Natural killer cell (primary cell): ENCODE measurements around the gene SLC6A12. TPM values are rescaled to one million over a fixed set of nuclear protein-coding genes. Genes with fewer than 3 reads are reported as not detected.
"Not testable (repeated sequence)": the region's sequence is repeated elsewhere in the genome, so short reads cannot be mapped to it uniquely, and the experiment has no call there.

Experiments
- ATAC-seq, 3 donors: fragments of 150-1000 bp in 2 of 3; fragments of 200-7000 bp in 1 of 3; cut with Tn5 transposase; 1 replicate in 1 of 3; 2 replicates in 2 of 3; pipeline ENCODE4 v1.10.0; 2021; ENCODE audit warnings: mild to moderate bottlenecking in 2 of 3, moderate library complexity in 2 of 3
- DNase-seq, 2 donors: peaks; one replicate each; pipeline versions ENCODE4 v3.0.0 to v3.0.0-alpha.2; 2013 to 2021; ENCODE audit warnings: mixed read lengths in 1 of 2
- H3K27ac ChIP-seq: one replicate; pipeline ENCODE4 v1.5.1; 2013; ENCODE audit warnings: mild to moderate bottlenecking, low read length
- H3K27me3 ChIP-seq: one replicate; pipeline ENCODE4 v1.6.1; 2013; ENCODE audit warnings: low read length; ENCODE audit not compliant: control insufficient read depth, insufficient read depth
- H3K36me3 ChIP-seq: one replicate; pipeline ENCODE4 v1.6.1; 2013; ENCODE audit warnings: low read length; ENCODE audit not compliant: control insufficient read depth, insufficient read depth
- H3K4me1 ChIP-seq: one replicate; pipeline ENCODE4 v1.6.1; 2013; ENCODE audit warnings: low read length; ENCODE audit not compliant: control insufficient read depth, insufficient read depth
- H3K4me3 ChIP-seq: one replicate; pipeline ENCODE4 v1.5.1; 2013; ENCODE audit warnings: low read length
- H3K9me3 ChIP-seq: one replicate; pipeline ENCODE4 v1.6.1; 2013; ENCODE audit warnings: low read length; ENCODE audit not compliant: control insufficient read depth, insufficient read depth
- H3K27ac Mint-ChIP-seq, 2 donors: one replicate each; pipeline ENCODE4 v1.8.0; 2022; ENCODE audit warnings: mild to moderate bottlenecking in 2 of 2, mixed read lengths in 2 of 2, moderate library complexity in 1 of 2
- H3K27me3 Mint-ChIP-seq, 2 donors: one replicate each; pipeline ENCODE4 v1.8.0; 2022; ENCODE audit warnings: low read depth in 2 of 2, mixed read lengths in 2 of 2
- H3K36me3 Mint-ChIP-seq: one replicate; pipeline ENCODE4 v1.8.0; 2022; ENCODE audit warnings: mixed read lengths
- H3K4me1 Mint-ChIP-seq, 2 donors: one replicate each; pipeline ENCODE4 v1.8.0; 2022; ENCODE audit warnings: mixed read lengths in 2 of 2
- H3K4me3 Mint-ChIP-seq: one replicate; pipeline ENCODE4 v1.8.0; 2022; ENCODE audit warnings: mild to moderate bottlenecking, moderate library complexity, mixed read lengths
- H3K9me3 Mint-ChIP-seq, 2 donors: one replicate each; pipeline ENCODE4 v1.8.0; 2022; ENCODE audit warnings: mixed read lengths in 2 of 2
- WGBS: methylation state at CpG from one replicate; pipeline ENCODE4 v1.1.7; 2013; ENCODE audit warnings: missing lambda C conversion rate; ENCODE audit not compliant: insufficient coverage; 5-methylcytosine and 5-hydroxymethylcytosine counted together
- intact Hi-C: fragments of 100-400 bp; cut with micrococcal nuclease; formaldehyde crosslinking; loops from one replicate; pipeline ENCODE4 v1.14.2; 2022
- total RNA-seq, 4 donors: library from RNA; stranded (reverse); fragments of 120-200 nt in 1 of 4; gene quantifications; one replicate each; pipeline versions ENCODE4 v1.2.3 to v1.2.4, GENCODE V29; 2013 to 2022
- TF ChIP-seq, protein P1 (sequence below): fragments of 200-600 bp; IDR thresholded peaks from one replicate; pipeline ENCODE4 v1.8.0; 2022; ENCODE audit warnings: antibody characterized with exemption

SLC6A12 gene
- total RNA-seq, 3 donors from 2014 or later (not counting 1 experiment from before 2014, with no cell fraction given) = 0.54 to 0.70 TPM; not detected in 1

DNA sequence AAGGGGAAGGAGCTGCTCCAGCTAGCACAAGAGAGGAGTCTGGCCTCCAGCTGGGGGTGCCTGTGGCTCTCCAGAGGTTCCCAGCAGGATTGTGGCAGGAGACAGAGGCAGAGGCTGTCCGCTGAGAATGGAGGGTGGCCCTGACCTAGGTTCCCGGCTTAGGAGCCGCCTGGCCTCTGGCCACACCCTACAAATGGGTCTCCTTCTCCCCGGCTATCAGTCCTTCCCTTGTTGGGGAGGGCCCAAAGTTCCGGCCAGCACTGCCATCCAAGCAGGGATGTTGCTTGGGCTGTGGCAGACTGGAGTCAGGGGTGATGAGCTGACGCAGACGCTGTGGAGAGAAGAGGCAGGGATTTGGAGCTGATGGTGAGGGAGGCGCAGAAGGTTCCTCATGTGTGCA is 23.1 kb downstream of the SLC6A12 start:
- Mint-ChIP-seq H3K27ac (no peak overlapping the region), H3K9me3 (no peaks in the 10 kb centered on the region), H3K27me3 (peaks cover 18 to 25% of the 10 kb centered on the region in 2 donors), H3K36me3 (no peaks in the 10 kb centered on the region), H3K4me1 (peaks cover 5 to 17% of the 10 kb centered on the region in 2 donors), H3K4me3 (no peak overlapping the region)
- no peak overlapping the region for H3K4me3 ChIP-seq
- H3K4me1 ChIP-seq = peaks cover 18% of the 10 kb centered on the region
- ATAC-seq (no peak), DNase-seq (no peak)
- H3K36me3 ChIP-seq = no peaks in the 10 kb centered on the region
- H3K9me3 ChIP-seq = no peaks in the 10 kb centered on the region
- no peak overlapping the region for H3K27ac ChIP-seq
- H3K27me3 ChIP-seq = peaks cover 4% of the 10 kb centered on the region
- intact Hi-C loops = no loop called here
- TF ChIP-seq, protein P1, sequence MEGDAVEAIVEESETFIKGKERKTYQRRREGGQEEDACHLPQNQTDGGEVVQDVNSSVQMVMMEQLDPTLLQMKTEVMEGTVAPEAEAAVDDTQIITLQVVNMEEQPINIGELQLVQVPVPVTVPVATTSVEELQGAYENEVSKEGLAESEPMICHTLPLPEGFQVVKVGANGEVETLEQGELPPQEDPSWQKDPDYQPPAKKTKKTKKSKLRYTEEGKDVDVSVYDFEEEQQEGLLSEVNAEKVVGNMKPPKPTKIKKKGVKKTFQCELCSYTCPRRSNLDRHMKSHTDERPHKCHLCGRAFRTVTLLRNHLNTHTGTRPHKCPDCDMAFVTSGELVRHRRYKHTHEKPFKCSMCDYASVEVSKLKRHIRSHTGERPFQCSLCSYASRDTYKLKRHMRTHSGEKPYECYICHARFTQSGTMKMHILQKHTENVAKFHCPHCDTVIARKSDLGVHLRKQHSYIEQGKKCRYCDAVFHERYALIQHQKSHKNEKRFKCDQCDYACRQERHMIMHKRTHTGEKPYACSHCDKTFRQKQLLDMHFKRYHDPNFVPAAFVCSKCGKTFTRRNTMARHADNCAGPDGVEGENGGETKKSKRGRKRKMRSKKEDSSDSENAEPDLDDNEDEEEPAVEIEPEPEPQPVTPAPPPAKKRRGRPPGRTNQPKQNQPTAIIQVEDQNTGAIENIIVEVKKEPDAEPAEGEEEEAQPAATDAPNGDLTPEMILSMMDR = no peak
- 95% methylated on average over 8 of the region's 8 CpGs for WGBS

DNA sequence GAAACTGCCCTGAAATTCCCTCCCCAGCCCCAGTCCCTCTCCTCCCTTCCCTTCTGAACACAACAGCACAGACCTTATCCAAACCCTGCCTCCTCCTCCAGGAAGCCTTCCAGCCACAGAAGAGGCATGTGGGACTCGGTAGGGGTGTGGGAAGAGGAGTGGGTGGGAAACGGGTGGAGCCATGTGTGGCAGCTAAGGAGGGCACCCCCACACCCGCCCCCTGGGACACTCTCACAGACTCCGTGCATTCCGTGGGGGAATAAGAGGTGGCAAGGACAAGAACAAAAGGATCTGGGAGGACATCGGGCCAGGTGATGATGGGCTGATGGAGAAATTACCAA is 24.4 kb downstream of the SLC6A12 start:
- 78% methylated on average over 5 of the region's 6 CpGs for WGBS
- Histone ChIP-seq H3K4me3 (no peak overlapping the region), H3K9me3 (no peaks in the 10 kb centered on the region), H3K4me1 (peaks cover 18% of the 10 kb centered on the region), H3K27me3 (peaks cover 4% of the 10 kb centered on the region), H3K27ac (no peak overlapping the region), H3K36me3 (no peaks in the 10 kb centered on the region)
- no peaks in the 10 kb centered on the region for H3K9me3 Mint-ChIP-seq
- DNase-seq (no peak), ATAC-seq (no peak)
- no peak overlapping the region for H3K27ac Mint-ChIP-seq
- peaks cover 5 to 17% of the 10 kb centered on the region in 2 donors for H3K4me1 Mint-ChIP-seq
- intact Hi-C loops = no loop called here
- H3K4me3 Mint-ChIP-seq = no peak overlapping the region
- TF ChIP-seq, protein P1 = no peak
- peaks cover 26 to 38% of the 10 kb centered on the region in 2 donors for H3K27me3 Mint-ChIP-seq
- H3K36me3 Mint-ChIP-seq = no peaks in the 10 kb centered on the region

DNA sequence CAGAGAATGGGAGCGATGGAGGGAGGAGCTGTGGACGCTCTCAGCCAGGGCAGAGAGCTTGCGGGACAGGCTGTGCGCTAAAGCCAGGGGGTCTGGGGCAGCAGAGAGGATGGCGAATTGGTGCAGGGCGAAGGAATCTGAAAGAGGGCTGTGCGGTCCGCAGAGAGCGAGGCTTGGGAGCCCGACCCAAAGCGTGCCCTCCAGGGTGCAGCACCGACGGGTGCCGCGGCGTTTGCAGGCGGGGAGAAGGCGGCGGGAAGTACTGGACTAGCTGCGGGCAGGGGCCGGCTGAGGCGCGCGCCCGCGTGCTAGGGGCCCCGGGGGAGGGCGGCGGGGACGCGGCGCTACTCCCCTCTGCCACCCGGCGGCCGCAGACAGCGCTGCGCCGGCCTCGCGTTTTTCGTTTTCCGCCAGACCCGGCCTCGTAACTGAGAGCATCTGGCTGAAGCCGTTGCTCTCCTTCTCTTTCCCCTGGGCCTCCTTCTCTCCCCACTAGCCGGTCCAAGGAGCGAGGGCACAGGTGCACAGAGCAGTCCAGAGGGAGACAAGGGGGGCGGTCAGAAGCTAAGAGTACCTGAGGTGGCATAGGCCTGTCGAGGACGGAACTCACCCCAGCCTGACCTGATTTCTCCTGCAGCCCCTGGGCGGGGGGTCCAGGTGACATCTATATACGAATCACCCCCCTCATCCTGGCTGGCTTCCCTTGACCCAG is 24.9 kb downstream of the SLC6A12 start:
- H3K4me1 Mint-ChIP-seq = peaks cover 5 to 17% of the 10 kb centered on the region in 2 donors
- Histone ChIP-seq H3K27ac (no peak overlapping the region), H3K27me3 (peaks cover 4% of the 10 kb centered on the region), H3K9me3 (no peaks in the 10 kb centered on the region), H3K36me3 (no peaks in the 10 kb centered on the region), H3K4me1 (peaks cover 18% of the 10 kb centered on the region), H3K4me3 (no peak overlapping the region)
- DNase-seq (peak; percentile 41 to 44), ATAC-seq (peak; percentile 82 to 94 (median 93))
- intact Hi-C loops = no loop called here
- H3K27me3 Mint-ChIP-seq = peaks cover 26 to 38% of the 10 kb centered on the region in 2 donors
- no peaks in the 10 kb centered on the region for H3K9me3 Mint-ChIP-seq
- WGBS = 18% methylated on average over 52 of the region's 52 CpGs
- peak overlapping the region; percentile 69 for H3K4me3 Mint-ChIP-seq
- H3K36me3 Mint-ChIP-seq = no peaks in the 10 kb centered on the region
- no peak overlapping the region for H3K27ac Mint-ChIP-seq
- TF ChIP-seq, protein P1 = peak; percentile 65

DNA sequence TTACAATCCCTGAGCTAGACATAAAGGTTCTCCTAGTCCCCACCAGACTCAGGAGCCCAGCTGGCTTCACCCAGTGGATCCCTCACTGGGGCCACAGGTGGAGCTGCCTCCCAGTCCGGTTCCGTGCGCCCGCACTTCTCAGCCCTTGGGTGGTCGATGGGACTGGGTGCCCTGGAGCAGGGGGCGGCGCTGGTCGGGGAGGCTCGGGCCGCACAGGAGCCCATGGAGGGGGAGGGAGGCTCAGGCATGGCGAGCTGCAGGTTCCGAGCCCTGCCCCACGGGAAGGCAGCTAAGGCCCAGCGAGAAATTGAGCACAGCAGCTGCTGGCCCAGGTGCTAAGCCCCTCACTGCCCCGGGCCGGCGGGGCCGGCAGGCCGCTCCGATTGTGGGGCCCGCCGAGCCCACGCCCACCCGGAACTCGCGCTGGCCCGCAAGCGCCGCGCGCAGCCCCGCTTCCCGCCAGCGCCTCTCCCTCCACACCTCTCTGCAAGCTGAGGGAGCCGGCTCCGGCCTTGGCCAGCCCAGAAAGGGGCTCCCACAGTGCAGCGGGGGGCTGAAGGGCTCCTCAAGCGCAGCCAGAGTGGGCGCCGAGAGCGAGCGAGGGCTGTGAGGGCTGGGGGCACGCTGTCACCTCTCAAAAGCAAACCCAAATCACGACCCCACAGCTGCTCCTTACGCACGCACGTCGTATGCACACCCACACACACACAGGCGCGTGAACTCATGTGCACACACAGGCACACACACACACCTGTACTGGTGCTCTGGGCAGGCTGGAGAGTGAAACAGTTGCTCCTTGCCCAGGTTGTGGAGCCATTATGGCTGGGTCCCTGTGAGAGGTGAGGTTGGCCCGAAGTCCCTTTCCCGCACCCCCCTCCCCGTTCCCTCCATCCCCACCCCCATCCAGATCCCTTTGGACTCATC is 25.7 kb downstream of the SLC6A12 start:
- H3K27me3 ChIP-seq, H3K9me3 Mint-ChIP-seq, H3K36me3 Mint-ChIP-seq, H3K27ac ChIP-seq, H3K9me3 ChIP-seq, H3K27ac Mint-ChIP-seq, H3K36me3 ChIP-seq, intact Hi-C loops, DNase-seq, H3K4me3 ChIP-seq: not testable (repeated sequence)
- ATAC-seq = peak in 1 of 3 donors; percentile 2
- WGBS = 97% methylated on average over 51 of the region's 53 CpGs
- Mint-ChIP-seq H3K4me1 (peaks cover 5 to 17% of the 10 kb centered on the region in 2 donors), H3K27me3 (peaks cover 31 to 42% of the 10 kb centered on the region in 2 donors), H3K4me3 (peak overlapping the region; percentile 69)
- H3K4me1 ChIP-seq = peaks cover 18% of the 10 kb centered on the region
